ENCODE data around the gene ACER2. TPM values are rescaled to one million over a fixed set of nuclear protein-coding genes. Genes with fewer than 3 reads are reported as not detected.

The ACER2 gene
- total and polyA plus RNA-seq, 2 of the 8 experiments (the other 6 are each of a cell fraction or from before 2014, with no cell fraction given) = 7.4 to 8.8 TPM

DNA sequence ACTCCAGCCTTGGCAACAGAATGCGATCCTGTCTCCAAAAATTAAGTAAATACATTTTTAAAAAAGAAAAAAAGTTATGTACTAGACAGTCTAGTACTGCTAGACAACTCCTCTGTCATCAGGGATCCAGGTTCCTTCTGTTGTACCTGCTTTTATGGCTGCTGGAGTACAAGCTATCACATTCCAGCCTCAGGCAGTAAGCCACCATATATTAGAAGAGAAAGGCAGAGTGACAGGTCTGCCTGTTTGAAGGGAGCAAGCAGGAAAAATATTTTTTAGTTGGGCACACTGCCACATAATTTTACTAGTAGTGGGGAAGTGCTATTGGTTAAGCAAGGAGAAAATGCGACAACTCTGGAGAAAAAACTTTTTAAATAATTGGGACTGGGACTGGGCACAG is 39.7 kb upstream of the ACER2 start:
- H3K23ac ChIP-seq (ENCODE audit: insufficient read length) = no peak overlapping the region
- POLR2A ChIA-PET (ENCODE audit: partially characterized antibody) = interaction anchor here (3.8 kb wide), 1 partner anchor 10 kb away, joined by 30 read pairs; the partner anchor contains the start of gene RPS6
- H4K8ac ChIP-seq (ENCODE audit: extremely low read depth, insufficient read depth, low read length) = no peak overlapping the region
- no peak overlapping the region for H2AK5ac ChIP-seq (ENCODE audit: low read depth, low read length)
- H2BK20ac ChIP-seq (ENCODE audit: low read length) = no peak overlapping the region
- no peak overlapping the region for H3K56ac ChIP-seq (replicated peaks; ENCODE audit: insufficient read length, low read depth, low read length)
- H2BK120ac ChIP-seq (replicated peaks; ENCODE audit: low read depth, low read length) = no peak overlapping the region
- TF ChIP-seq EGR1 (IDR thresholded peaks at IDR 0.05; ENCODE audit: borderline replicate concordance, low read depth, low read length) = no peak
- no peak for TF ChIP-seq BACH1 (IDR thresholded peaks at IDR 0.05; ENCODE audit: low read length)
- no peak overlapping the region for H2BK12ac ChIP-seq (ENCODE audit: low read depth, low read length)
- H4K20me1 ChIP-seq (replicated peaks in 1 of 2; ENCODE audit: control insufficient read depth in 1 of 2, insufficient read depth in 2 of 2, low read length in 2 of 2) = no peaks in the 10 kb centered on the region
- no peak overlapping the region for H2BK15ac ChIP-seq (ENCODE audit: low read length)
- H3K79me2 ChIP-seq (ENCODE audit: control insufficient read depth in 1 of 2, insufficient read depth in 2 of 2, low read length in 2 of 2) = no peaks in the 10 kb centered on the region
- H3K4me3 ChIP-seq (ENCODE audit: extremely low read depth in 1 of 4, insufficient read depth in 2 of 4, low read depth in 3 of 4, low read length in 4 of 4) = no peak overlapping the region
- H3K9me3 ChIP-seq (ENCODE audit: insufficient read depth in 2 of 2, low read depth in 1 of 2, low read length in 1 of 2) = no peaks in the 10 kb centered on the region
- no peak overlapping the region for H3K9ac ChIP-seq (replicated peaks in 1 of 4; ENCODE audit: extremely low read depth in 1 of 4, low read depth in 3 of 4, low read length in 3 of 4)
- DNase-seq (ENCODE audit: low read depth in 1 of 2, low spot score in 2 of 2) (no peak), FAIRE-seq (no peak)
- CTCF ChIA-PET (ENCODE audit: partially characterized antibody) = interaction anchor here (1.0 kb wide), 1 partner anchor 13 kb away, joined by 3 read pairs; no protein-coding TSS in a partner anchor
- no peaks in the 10 kb centered on the region for H3K23me2 ChIP-seq (ENCODE audit: low read depth, low read length)
- no peak overlapping the region for H3K4me2 ChIP-seq (ENCODE audit: insufficient read depth in 1 of 2, low read depth in 2 of 2, low read length in 2 of 2)
- no peak overlapping the region for H2AFZ ChIP-seq (ENCODE audit: low read length)
- H3K4ac ChIP-seq (replicated peaks; ENCODE audit: insufficient read length, low read depth, low read length) = no peak overlapping the region
- no peak overlapping the region for H2BK5ac ChIP-seq (ENCODE audit: low read depth, low read length)
- H4K91ac ChIP-seq (replicated peaks; ENCODE audit: insufficient read length, low read length) = no peak overlapping the region
- no peak overlapping the region for H3K14ac ChIP-seq (ENCODE audit: insufficient read length)
- H4K5ac ChIP-seq (ENCODE audit: insufficient read length, low read depth, low read length) = no peak overlapping the region
- no peak overlapping the region for H3K18ac ChIP-seq (ENCODE audit: extremely low read depth, low read length)
- H3K36me3 ChIP-seq (ENCODE audit: control insufficient read depth in 2 of 4, insufficient read depth in 4 of 4, low read length in 3 of 4) = peaks cover 0 to 46% (median 7%) of the 10 kb centered on the region in 4 experiments; a peak in 5 of 8 replicates
- no peaks in the 10 kb centered on the region for H3K4me1 ChIP-seq (replicated peaks in 1 of 4; ENCODE audit: control insufficient read depth in 3 of 4, insufficient read depth in 4 of 4, low read length in 3 of 4)
- no peaks in the 10 kb centered on the region for H3K79me1 ChIP-seq (ENCODE audit: low read depth, low read length)
- WGBS, 2 experiments (ENCODE audit: extremely low coverage in 1 of 2, insufficient coverage in 1 of 2, insufficient read length in 1 of 2, insufficient replicate concordance in 2 of 2, low coverage in 1 of 2, low lambda C conversion rate in 2 of 2, missing lambda C conversion rate in 1 of 2) = 87% methylated on average over 2 of the region's 2 CpGs; no CpG with 5 or more reads in 1 of the 2 experiments
- H3K27me3 ChIP-seq (replicated peaks in 1 of 4; ENCODE audit: control insufficient read depth in 3 of 4, extremely low read depth in 1 of 4, insufficient read depth in 3 of 4, low read length in 3 of 4) = no peaks in the 10 kb centered on the region
- H3K27ac ChIP-seq (ENCODE audit: low read depth, low read length) = no peak overlapping the region

Data from H1 (cell line).